ENCODE measurements around the gene GRB14.

Gene GRB14

GRCh38 chr2:164453656-164454305 lies 167.5 kb downstream of the GRB14 start:
- Mint-ChIP-seq H3K4me1 (no peaks in the 10 kb centered on the region), H3K9me3 (no peaks in the 10 kb centered on the region), H3K27ac (no peak overlapping the region), H3K27me3 (no peaks in the 10 kb centered on the region), H3K4me3 (no peak overlapping the region), H3K36me3 (no peaks in the 10 kb centered on the region)
- ATAC-seq: no peak

- Mint-ChIP-seq H3K27me3 (no peaks in the 10 kb centered on the region), H3K27ac (no peak overlapping the region), H3K9me3 (no peaks in the 10 kb centered on the region), H3K36me3 (no peaks in the 10 kb centered on the region), H3K4me3 (no peak overlapping the region), H3K4me1 (no peaks in the 10 kb centered on the region)
- ATAC-seq: no peak
Observed at GRCh38 chr2:164450278-164450677, 171.0 kb downstream of the GRB14 start.

DNA sequence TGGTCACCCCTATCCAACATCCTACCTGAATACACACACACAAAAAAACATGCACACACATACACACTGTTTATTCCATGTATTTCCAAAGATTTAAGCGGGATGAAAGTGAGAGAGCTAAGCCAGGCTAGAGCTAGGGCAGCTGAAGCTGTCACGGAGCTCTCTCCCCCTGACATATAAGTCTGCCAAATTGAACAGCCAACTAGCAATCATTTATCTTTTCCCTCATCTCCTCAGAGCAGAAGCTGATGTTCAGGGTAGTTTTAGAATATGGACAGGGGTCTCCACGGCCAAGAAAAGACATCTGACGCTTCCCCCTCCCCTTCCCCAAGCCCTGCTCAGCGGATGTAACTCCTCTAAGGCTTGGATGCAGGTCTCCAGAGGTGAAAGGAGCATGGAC lies 171.6 kb downstream of the GRB14 start:
- no peak for ATAC-seq
- no peaks in the 10 kb centered on the region for H3K36me3 Mint-ChIP-seq
- H3K4me1 Mint-ChIP-seq: no peaks in the 10 kb centered on the region
- H3K4me3 Mint-ChIP-seq: no peak overlapping the region
- H3K27me3 Mint-ChIP-seq: no peaks in the 10 kb centered on the region
- H3K9me3 Mint-ChIP-seq: no peaks in the 10 kb centered on the region
- H3K27ac Mint-ChIP-seq: no peak overlapping the region

GRCh38 chr2:164447660-164448059 lies 173.6 kb downstream of the GRB14 start:
- Mint-ChIP-seq H3K9me3 (no peaks in the 10 kb centered on the region), H3K27ac (no peak overlapping the region), H3K4me3 (no peak overlapping the region), H3K27me3 (no peaks in the 10 kb centered on the region), H3K4me1 (no peaks in the 10 kb centered on the region), H3K36me3 (no peaks in the 10 kb centered on the region)
- ATAC-seq: no peak
